NOMO-1 treated with DMSO at 0.1 percent for 48 hours (cell line): ENCODE measurements around the gene IKBKE.

ENCODE experiments used
- DNase-seq: peaks from one replicate; lab custom pipeline; 2025; ENCODE audit not compliant: unreplicated experiment; lab: John Stamatoyannopoulos, UW

Gene IKBKE

GRCh38 chr1:206495011-206495461 is 24.8 kb downstream of the IKBKE start:
- no peak for DNase-seq

GRCh38 chr1:206495493-206496046 is 25.3 kb downstream of the IKBKE start:
- peak; percentile 47 for DNase-seq

- peak; percentile 23 for DNase-seq
These were observed 26.0 kb downstream of the IKBKE start for GRCh38 chr1:206496131-206496793.

GRCh38 chr1:206497363-206497762 is 27.1 kb downstream of the IKBKE start:
- no peak for DNase-seq

GRCh38 chr1:206497774-206498173 is 27.5 kb downstream of the IKBKE start:
- no peak for DNase-seq

- DNase-seq, result no peak
These were observed 28.4 kb downstream of the IKBKE start for GRCh38 chr1:206498685-206499084.

- no peak for DNase-seq
These were observed 29.8 kb downstream of the IKBKE start for GRCh38 chr1:206500046-206500445.

- DNase-seq, result no peak
These were observed 31.6 kb downstream of the IKBKE start for GRCh38 chr1:206501881-206502280.

- DNase-seq, result no peak
These were observed 32.1 kb downstream of the IKBKE start for GRCh38 chr1:206502403-206502802.

- DNase-seq, result peak; percentile 15
These were observed 32.5 kb downstream of the IKBKE start for GRCh38 chr1:206502812-206503211.

- peak; percentile 99 for DNase-seq
These were observed 33.5 kb downstream of the IKBKE start for GRCh38 chr1:206503591-206504362.

GRCh38 chr1:206504363-206504713 is 34.1 kb downstream of the IKBKE start:
- DNase-seq, result no peak

- DNase-seq, result peak; percentile 3
These were observed 35.6 kb downstream of the IKBKE start for GRCh38 chr1:206505702-206506355.

GRCh38 chr1:206506405-206507283 is 36.4 kb downstream of the IKBKE start:
- no peak for DNase-seq

GRCh38 chr1:206507284-206508129 is 37.2 kb downstream of the IKBKE start, which contains the start of gene RASSF5:
RASSF5 (plus strand) TSS chr1:206507531; CDS start chr1:206507603, 72 bp downstream.
- peak; percentile 48 for DNase-seq

- DNase-seq, result no peak
These were observed 38.0 kb downstream of the IKBKE start for GRCh38 chr1:206508130-206508889.

GRCh38 chr1:206508956-206509355 is 38.7 kb downstream of the IKBKE start:
- DNase-seq, result no peak

- DNase-seq, result no peak
These were observed 39.5 kb downstream of the IKBKE start for GRCh38 chr1:206509612-206510257.
